WTC11 (cell line): Measurements from ENCODE around the gene COX19. TPM values are rescaled to one million over a fixed set of nuclear protein-coding genes. Genes with fewer than 3 reads are reported as not detected.

Experiments
- ATAC-seq: fragments of 200-7000 bp; cut with Tn5 transposase; 2 replicates; pipeline ENCODE4 v1.10.0; 2021; ENCODE audit warnings: mild to moderate bottlenecking, moderate library complexity
- CTCF ChIA-PET: fragments of 300-600 bp; sonication (Branson Sonifier 250); formaldehyde crosslinking; loops from one replicate; lab custom pipeline; 2021; ENCODE audit warnings: antibody characterized with exemption; lab: Charles Lee
- POLR2A ChIA-PET: fragments of 350-600 bp; sonication (Branson Sonifier 250); formaldehyde crosslinking; loops from one replicate; lab custom pipeline; 2021; ENCODE audit warnings: antibody characterized with exemption; lab: Charles Lee
- DNase-seq: peaks from one replicate; pipeline ENCODE4 v3.0.0; 2021; ENCODE audit warnings: low spot score
- H3K27ac Mint-ChIP-seq: 2 replicates; pipeline ENCODE4 v1.8.0; 2021; ENCODE audit warnings: mixed read lengths
- H3K27me3 Mint-ChIP-seq: 2 replicates; pipeline ENCODE4 v1.8.0; 2021; ENCODE audit warnings: low read depth, mild to moderate bottlenecking, moderate library complexity, mixed read lengths
- H3K36me3 Mint-ChIP-seq: 2 replicates; pipeline ENCODE4 v1.8.0; 2021; ENCODE audit warnings: mixed read lengths
- H3K4me1 Mint-ChIP-seq: 2 replicates; pipeline ENCODE4 v1.8.0; 2022; ENCODE audit warnings: mixed read lengths
- H3K4me3 Mint-ChIP-seq: 2 replicates; pipeline ENCODE4 v1.8.0; 2021; ENCODE audit warnings: mild to moderate bottlenecking, moderate library complexity, mixed read lengths
- H3K9me3 Mint-ChIP-seq: 2 replicates; pipeline ENCODE4 v1.8.0; 2021; ENCODE audit warnings: mixed read lengths
- ESRRA ChIP-seq: sonication (generic); formaldehyde crosslinking; IDR thresholded peaks from 2 replicates; pipeline ENCODE4 v1.8.1; 2022; ENCODE audit warnings: mild to moderate bottlenecking, missing genetic modification reagents, borderline replicate concordance
- FOXJ3 ChIP-seq: sonication (generic); formaldehyde crosslinking; IDR thresholded peaks from 2 replicates; pipeline ENCODE4 v1.9.0; 2021; ENCODE audit warnings: missing genetic modification reagents, mild to moderate bottlenecking, borderline replicate concordance
- GRHL2 ChIP-seq: fragments of 250-450 bp; sonication (Bioruptor Pico); IDR thresholded peaks from 2 replicates; pipeline ENCODE4 v1.8.0; 2022; ENCODE audit warnings: mild to moderate bottlenecking, moderate library complexity; ENCODE audit not compliant: insufficient replicate concordance, severe bottlenecking
- NR2C2 ChIP-seq: sonication (generic); formaldehyde crosslinking; IDR thresholded peaks from 2 replicates; pipeline ENCODE4 v1.8.0; 2022; ENCODE audit warnings: mild to moderate bottlenecking, missing genetic modification reagents
- NR3C1 ChIP-seq: sonication (generic); formaldehyde crosslinking; conservative IDR thresholded peaks from 2 replicates; pipeline ENCODE4 v1.8.1; 2023; ENCODE audit warnings: low read depth, mild to moderate bottlenecking, missing genetic modification reagents
- OVOL2 ChIP-seq: fragments of 250-450 bp; sonication (Bioruptor Pico); IDR thresholded peaks from 2 replicates; pipeline ENCODE4 v1.9.0; 2021; ENCODE audit warnings: mild to moderate bottlenecking, borderline replicate concordance
- SMAD3 ChIP-seq: sonication (generic); formaldehyde crosslinking; IDR thresholded peaks from 2 replicates; pipeline ENCODE4 v1.8.0; 2022; ENCODE audit warnings: missing genetic modification reagents, mild to moderate bottlenecking, borderline replicate concordance
- TEAD4 ChIP-seq: sonication (generic); formaldehyde crosslinking; IDR thresholded peaks from 2 replicates; pipeline ENCODE4 v1.8.0; 2022; ENCODE audit warnings: mild to moderate bottlenecking, missing genetic modification reagents
- ZNF121 ChIP-seq: sonication (generic); formaldehyde crosslinking; IDR thresholded peaks from 2 replicates; pipeline ENCODE4 v1.8.0; 2023; ENCODE audit warnings: missing genetic modification reagents
- ZNF138 ChIP-seq: sonication (generic); formaldehyde crosslinking; conservative IDR thresholded peaks from 2 replicates; pipeline ENCODE4 v1.8.1; 2022; ENCODE audit warnings: mild to moderate bottlenecking, moderate library complexity, missing genetic modification reagents
- total RNA-seq: library from RNA; stranded (reverse); gene quantifications from 3 replicates; pipeline ENCODE4 v1.2.3, GENCODE V29; 2021
- TF ChIP-seq, protein P1 (sequence below): sonication (generic); formaldehyde crosslinking; IDR thresholded peaks from 2 replicates; pipeline ENCODE4 v1.8.0; 2022; ENCODE audit warnings: missing genetic modification reagents
- TF ChIP-seq, protein P2 (sequence below): fragments of 200-600 bp; IDR thresholded peaks from 2 replicates; pipeline ENCODE4 v1.8.0; 2022; ENCODE audit warnings: antibody characterized with exemption
- TF ChIP-seq, protein P3 (sequence below): sonication (generic); formaldehyde crosslinking; IDR thresholded peaks from 2 replicates; pipeline ENCODE4 v1.8.1; 2022; ENCODE audit warnings: mild to moderate bottlenecking, missing genetic modification reagents, moderate library complexity, borderline replicate concordance
- TF ChIP-seq, protein P4 (sequence below): fragments of 250-450 bp; sonication (Bioruptor Pico); IDR thresholded peaks from 2 replicates; pipeline ENCODE4 v2.1.2; 2022; ENCODE audit warnings: mild to moderate bottlenecking, moderate library complexity
- TF ChIP-seq, protein P5 (sequence below): sonication (generic); formaldehyde crosslinking; IDR thresholded peaks from 2 replicates; pipeline ENCODE4 v1.8.0; 2023; ENCODE audit warnings: mild to moderate bottlenecking, missing genetic modification reagents
- TF ChIP-seq, protein P6 (sequence below): fragments of 250-450 bp; sonication (Bioruptor Pico); conservative IDR thresholded peaks from 2 replicates; pipeline ENCODE4 v1.9.0; 2021; ENCODE audit warnings: mild to moderate bottlenecking
- TF ChIP-seq, protein P7 (sequence below): sonication (generic); formaldehyde crosslinking; IDR thresholded peaks from 2 replicates; pipeline ENCODE4 v1.8.0; 2023; ENCODE audit warnings: missing genetic modification reagents, mild to moderate bottlenecking, borderline replicate concordance

COX19 gene
- total RNA-seq, 1 experiment from 2014 or later = 13.2 TPM

DNA sequence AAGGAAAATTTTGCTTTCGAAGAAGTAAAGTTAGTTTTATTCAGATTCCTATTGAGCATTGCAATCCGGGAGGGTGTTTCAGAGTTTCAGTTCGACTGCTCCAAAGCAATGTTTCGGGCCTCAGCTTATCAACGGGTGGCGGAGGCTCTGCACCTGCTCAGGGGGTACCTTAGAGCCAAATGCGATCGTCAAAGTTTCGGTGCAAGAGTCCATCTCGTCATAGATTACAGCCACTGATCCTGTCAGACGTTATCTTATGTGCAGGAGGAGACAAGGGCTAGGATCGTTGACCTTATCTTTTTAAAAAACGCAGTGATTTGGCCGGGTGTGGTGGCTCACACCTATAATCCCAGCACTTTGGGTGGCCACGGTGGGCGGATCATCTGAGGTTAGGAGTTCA is 3.8 kb upstream of the COX19 start (continued):
- TF ChIP-seq, protein P1, sequence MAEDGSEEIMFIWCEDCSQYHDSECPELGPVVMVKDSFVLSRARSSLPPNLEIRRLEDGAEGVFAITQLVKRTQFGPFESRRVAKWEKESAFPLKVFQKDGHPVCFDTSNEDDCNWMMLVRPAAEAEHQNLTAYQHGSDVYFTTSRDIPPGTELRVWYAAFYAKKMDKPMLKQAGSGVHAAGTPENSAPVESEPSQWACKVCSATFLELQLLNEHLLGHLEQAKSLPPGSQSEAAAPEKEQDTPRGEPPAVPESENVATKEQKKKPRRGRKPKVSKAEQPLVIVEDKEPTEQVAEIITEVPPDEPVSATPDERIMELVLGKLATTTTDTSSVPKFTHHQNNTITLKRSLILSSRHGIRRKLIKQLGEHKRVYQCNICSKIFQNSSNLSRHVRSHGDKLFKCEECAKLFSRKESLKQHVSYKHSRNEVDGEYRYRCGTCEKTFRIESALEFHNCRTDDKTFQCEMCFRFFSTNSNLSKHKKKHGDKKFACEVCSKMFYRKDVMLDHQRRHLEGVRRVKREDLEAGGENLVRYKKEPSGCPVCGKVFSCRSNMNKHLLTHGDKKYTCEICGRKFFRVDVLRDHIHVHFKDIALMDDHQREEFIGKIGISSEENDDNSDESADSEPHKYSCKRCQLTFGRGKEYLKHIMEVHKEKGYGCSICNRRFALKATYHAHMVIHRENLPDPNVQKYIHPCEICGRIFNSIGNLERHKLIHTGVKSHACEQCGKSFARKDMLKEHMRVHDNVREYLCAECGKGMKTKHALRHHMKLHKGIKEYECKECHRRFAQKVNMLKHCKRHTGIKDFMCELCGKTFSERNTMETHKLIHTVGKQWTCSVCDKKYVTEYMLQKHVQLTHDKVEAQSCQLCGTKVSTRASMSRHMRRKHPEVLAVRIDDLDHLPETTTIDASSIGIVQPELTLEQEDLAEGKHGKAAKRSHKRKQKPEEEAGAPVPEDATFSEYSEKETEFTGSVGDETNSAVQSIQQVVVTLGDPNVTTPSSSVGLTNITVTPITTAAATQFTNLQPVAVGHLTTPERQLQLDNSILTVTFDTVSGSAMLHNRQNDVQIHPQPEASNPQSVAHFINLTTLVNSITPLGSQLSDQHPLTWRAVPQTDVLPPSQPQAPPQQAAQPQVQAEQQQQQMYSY = no peak
- TF ChIP-seq, protein P2, sequence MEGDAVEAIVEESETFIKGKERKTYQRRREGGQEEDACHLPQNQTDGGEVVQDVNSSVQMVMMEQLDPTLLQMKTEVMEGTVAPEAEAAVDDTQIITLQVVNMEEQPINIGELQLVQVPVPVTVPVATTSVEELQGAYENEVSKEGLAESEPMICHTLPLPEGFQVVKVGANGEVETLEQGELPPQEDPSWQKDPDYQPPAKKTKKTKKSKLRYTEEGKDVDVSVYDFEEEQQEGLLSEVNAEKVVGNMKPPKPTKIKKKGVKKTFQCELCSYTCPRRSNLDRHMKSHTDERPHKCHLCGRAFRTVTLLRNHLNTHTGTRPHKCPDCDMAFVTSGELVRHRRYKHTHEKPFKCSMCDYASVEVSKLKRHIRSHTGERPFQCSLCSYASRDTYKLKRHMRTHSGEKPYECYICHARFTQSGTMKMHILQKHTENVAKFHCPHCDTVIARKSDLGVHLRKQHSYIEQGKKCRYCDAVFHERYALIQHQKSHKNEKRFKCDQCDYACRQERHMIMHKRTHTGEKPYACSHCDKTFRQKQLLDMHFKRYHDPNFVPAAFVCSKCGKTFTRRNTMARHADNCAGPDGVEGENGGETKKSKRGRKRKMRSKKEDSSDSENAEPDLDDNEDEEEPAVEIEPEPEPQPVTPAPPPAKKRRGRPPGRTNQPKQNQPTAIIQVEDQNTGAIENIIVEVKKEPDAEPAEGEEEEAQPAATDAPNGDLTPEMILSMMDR = no peak

DNA sequence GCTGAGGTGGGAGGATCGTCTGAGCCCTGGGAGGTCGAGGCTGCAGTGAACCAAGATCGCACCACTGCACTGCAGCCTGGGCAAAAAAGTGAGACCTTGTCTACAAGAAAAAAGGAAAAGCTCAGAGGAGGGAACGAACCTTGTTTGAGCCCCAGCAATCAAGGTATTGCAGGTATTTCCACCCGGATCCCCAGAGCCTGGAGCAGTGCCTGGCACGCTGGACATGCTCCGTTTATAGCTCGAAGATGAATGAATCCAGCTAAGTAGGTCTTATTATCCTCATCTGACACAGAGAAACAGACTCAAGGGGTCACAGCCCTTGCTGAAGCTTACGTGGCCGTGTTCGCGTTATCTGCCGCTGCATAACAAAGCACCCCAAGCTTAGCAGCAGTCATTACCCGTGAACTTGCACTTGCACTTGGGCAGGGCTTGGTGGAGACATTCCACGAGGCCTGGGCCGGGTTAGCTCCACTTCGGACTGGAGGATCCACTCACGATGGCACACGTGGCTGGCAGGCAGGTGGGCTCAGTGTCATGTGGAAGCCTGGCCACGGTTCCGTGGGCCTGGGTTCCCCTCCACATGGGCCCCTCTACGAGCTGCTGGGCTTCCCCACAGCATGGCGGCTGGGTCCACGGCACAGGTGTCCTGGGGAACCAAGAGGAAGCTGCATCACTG is 3.2 kb upstream of the COX19 start:
- Mint-ChIP-seq H3K27me3 (peaks cover 2% of the 10 kb centered on the region; the same call in 1 of the 2 replicates), H3K9me3 (no peaks in the 10 kb centered on the region), H3K4me1 (peaks cover 5% of the 10 kb centered on the region), H3K36me3 (no peaks in the 10 kb centered on the region), H3K4me3 (no peak overlapping the region), H3K27ac (no peak overlapping the region)
- POLR2A ChIA-PET = no interaction called here
- no peak for ATAC-seq
- CTCF ChIA-PET = interaction anchor here (0.8 to 1.7 kb wide), 4 partner anchors 11 to 205 kb away, joined by 3 to 6 read pairs (median 4); no protein-coding TSS in a partner anchor
- no peak for DNase-seq
- TF ChIP-seq, protein P3, sequence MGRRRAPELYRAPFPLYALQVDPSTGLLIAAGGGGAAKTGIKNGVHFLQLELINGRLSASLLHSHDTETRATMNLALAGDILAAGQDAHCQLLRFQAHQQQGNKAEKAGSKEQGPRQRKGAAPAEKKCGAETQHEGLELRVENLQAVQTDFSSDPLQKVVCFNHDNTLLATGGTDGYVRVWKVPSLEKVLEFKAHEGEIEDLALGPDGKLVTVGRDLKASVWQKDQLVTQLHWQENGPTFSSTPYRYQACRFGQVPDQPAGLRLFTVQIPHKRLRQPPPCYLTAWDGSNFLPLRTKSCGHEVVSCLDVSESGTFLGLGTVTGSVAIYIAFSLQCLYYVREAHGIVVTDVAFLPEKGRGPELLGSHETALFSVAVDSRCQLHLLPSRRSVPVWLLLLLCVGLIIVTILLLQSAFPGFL = no peak
- TF ChIP-seq OVOL2 (CRISPR knock-in tag) = no peak
- TF ChIP-seq, protein P4, sequence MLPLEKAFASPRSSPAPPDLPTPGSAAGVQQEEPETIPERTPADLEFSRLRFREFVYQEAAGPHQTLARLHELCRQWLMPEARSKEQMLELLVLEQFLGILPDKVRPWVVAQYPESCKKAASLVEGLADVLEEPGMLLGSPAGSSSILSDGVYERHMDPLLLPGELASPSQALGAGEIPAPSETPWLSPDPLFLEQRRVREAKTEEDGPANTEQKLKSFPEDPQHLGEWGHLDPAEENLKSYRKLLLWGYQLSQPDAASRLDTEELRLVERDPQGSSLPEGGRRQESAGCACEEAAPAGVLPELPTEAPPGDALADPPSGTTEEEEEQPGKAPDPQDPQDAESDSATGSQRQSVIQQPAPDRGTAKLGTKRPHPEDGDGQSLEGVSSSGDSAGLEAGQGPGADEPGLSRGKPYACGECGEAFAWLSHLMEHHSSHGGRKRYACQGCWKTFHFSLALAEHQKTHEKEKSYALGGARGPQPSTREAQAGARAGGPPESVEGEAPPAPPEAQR (CRISPR knock-in tag) = no peak
- TF ChIP-seq SMAD3 = no peak
- no peak for TF ChIP-seq TEAD4 (CRISPR knock-in tag)
- TF ChIP-seq NR2C2 (CRISPR knock-in tag) = no peak
- TF ChIP-seq ESRRA (CRISPR knock-in tag) = no peak
- no peak for TF ChIP-seq ZNF138 (CRISPR knock-in tag)
- TF ChIP-seq GRHL2 = no peak
- no peak for TF ChIP-seq ZNF121 (CRISPR knock-in tag)
- no peak for TF ChIP-seq NR3C1
- TF ChIP-seq, protein P5, sequence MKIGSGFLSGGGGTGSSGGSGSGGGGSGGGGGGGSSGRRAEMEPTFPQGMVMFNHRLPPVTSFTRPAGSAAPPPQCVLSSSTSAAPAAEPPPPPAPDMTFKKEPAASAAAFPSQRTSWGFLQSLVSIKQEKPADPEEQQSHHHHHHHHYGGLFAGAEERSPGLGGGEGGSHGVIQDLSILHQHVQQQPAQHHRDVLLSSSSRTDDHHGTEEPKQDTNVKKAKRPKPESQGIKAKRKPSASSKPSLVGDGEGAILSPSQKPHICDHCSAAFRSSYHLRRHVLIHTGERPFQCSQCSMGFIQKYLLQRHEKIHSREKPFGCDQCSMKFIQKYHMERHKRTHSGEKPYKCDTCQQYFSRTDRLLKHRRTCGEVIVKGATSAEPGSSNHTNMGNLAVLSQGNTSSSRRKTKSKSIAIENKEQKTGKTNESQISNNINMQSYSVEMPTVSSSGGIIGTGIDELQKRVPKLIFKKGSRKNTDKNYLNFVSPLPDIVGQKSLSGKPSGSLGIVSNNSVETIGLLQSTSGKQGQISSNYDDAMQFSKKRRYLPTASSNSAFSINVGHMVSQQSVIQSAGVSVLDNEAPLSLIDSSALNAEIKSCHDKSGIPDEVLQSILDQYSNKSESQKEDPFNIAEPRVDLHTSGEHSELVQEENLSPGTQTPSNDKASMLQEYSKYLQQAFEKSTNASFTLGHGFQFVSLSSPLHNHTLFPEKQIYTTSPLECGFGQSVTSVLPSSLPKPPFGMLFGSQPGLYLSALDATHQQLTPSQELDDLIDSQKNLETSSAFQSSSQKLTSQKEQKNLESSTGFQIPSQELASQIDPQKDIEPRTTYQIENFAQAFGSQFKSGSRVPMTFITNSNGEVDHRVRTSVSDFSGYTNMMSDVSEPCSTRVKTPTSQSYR (CRISPR knock-in tag) = no peak
- TF ChIP-seq, protein P6, sequence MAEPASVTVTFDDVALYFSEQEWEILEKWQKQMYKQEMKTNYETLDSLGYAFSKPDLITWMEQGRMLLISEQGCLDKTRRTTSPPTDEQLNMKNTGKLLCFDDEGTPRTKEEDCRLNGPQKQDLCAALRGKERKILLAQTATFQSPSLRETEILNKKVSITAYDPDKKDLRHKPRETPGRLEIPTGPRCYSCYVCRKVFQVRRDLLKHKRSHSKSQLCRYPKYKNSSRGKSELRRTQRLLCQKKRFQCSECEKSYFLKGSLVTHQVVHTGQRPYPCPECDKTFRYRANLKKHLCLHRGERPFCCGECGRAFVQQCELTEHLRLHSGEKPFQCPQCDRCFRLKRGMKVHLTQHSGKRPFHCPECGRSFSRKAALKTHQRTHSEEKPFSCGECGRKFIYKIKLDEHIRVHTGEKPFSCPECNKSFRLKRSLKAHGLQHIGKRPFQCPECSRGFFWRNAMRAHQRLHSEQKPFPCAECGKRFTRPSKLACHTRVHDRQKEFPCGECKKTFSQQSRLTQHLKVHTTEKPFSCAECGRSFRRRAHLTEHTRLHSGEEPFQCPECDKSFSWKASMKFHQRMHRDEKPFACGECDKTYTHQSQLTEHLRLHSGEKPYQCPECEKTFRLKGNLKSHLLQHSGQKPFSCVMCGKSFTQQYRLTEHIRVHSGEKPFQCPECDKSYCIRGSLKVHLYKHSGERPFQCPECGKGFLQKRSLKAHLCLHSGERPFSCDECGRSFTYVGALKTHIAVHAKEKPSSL (CRISPR knock-in tag) = no peak
- TF ChIP-seq, protein P7, sequence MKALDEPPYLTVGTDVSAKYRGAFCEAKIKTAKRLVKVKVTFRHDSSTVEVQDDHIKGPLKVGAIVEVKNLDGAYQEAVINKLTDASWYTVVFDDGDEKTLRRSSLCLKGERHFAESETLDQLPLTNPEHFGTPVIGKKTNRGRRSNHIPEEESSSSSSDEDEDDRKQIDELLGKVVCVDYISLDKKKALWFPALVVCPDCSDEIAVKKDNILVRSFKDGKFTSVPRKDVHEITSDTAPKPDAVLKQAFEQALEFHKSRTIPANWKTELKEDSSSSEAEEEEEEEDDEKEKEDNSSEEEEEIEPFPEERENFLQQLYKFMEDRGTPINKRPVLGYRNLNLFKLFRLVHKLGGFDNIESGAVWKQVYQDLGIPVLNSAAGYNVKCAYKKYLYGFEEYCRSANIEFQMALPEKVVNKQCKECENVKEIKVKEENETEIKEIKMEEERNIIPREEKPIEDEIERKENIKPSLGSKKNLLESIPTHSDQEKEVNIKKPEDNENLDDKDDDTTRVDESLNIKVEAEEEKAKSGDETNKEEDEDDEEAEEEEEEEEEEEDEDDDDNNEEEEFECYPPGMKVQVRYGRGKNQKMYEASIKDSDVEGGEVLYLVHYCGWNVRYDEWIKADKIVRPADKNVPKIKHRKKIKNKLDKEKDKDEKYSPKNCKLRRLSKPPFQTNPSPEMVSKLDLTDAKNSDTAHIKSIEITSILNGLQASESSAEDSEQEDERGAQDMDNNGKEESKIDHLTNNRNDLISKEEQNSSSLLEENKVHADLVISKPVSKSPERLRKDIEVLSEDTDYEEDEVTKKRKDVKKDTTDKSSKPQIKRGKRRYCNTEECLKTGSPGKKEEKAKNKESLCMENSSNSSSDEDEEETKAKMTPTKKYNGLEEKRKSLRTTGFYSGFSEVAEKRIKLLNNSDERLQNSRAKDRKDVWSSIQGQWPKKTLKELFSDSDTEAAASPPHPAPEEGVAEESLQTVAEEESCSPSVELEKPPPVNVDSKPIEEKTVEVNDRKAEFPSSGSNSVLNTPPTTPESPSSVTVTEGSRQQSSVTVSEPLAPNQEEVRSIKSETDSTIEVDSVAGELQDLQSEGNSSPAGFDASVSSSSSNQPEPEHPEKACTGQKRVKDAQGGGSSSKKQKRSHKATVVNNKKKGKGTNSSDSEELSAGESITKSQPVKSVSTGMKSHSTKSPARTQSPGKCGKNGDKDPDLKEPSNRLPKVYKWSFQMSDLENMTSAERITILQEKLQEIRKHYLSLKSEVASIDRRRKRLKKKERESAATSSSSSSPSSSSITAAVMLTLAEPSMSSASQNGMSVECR = no peak
- TF ChIP-seq FOXJ3 (CRISPR knock-in tag) = no peak
